Ramos (cell line): Measurements from ENCODE around the gene ACSS1.

Experiments used
- in situ Hi-C: fragments of 300-500 bp; cut with MboI; formaldehyde crosslinking; loops from one replicate; pipeline ENCODE4 v1.14.3; 2022; ENCODE audit warnings: low sequenced_read_pairs; ENCODE audit not compliant: unreplicated experiment

ACSS1 gene

GRCh38 chr20:25048519-25048952, 9.4 kb downstream of the ACSS1 start:
- in situ Hi-C loops = no loop called here

GRCh38 chr20:25047766-25048165, 10.2 kb downstream of the ACSS1 start:
- in situ Hi-C loops = no loop called here

- in situ Hi-C loops = no loop called here
These were observed 10.9 kb downstream of the ACSS1 start for GRCh38 chr20:25046736-25047666.

GRCh38 chr20:25046181-25046641, 11.7 kb downstream of the ACSS1 start:
- in situ Hi-C loops = no loop called here

GRCh38 chr20:25045343-25045712, 12.6 kb downstream of the ACSS1 start:
- in situ Hi-C loops = no loop called here

GRCh38 chr20:25044660-25045342, 13.1 kb downstream of the ACSS1 start:
- in situ Hi-C loops = no loop called here

- in situ Hi-C loops = no loop called here
These were observed 13.7 kb downstream of the ACSS1 start for GRCh38 chr20:25044261-25044560.

- in situ Hi-C loops = no loop called here
These were observed 14.3 kb downstream of the ACSS1 start for GRCh38 chr20:25043499-25044260.

- in situ Hi-C loops = no loop called here
These were observed 15.1 kb downstream of the ACSS1 start for GRCh38 chr20:25042531-25043498.

- in situ Hi-C loops = no loop called here
These were observed 16.0 kb downstream of the ACSS1 start for GRCh38 chr20:25041813-25042530.

- in situ Hi-C loops = no loop called here
These were observed 17.5 kb downstream of the ACSS1 start for GRCh38 chr20:25040438-25040831.

GRCh38 chr20:25039697-25040437, 18.1 kb downstream of the ACSS1 start:
- in situ Hi-C loops = no loop called here

GRCh38 chr20:25038591-25039015, 19.3 kb downstream of the ACSS1 start:
- in situ Hi-C loops = no loop called here

GRCh38 chr20:25038103-25038410, 19.9 kb downstream of the ACSS1 start:
- in situ Hi-C loops = no loop called here

- in situ Hi-C loops = no loop called here
These were observed 20.4 kb downstream of the ACSS1 start for GRCh38 chr20:25037288-25038102.

- in situ Hi-C loops = no loop called here
These were observed 21.5 kb downstream of the ACSS1 start for GRCh38 chr20:25036331-25036936.

- in situ Hi-C loops = no loop called here
These were observed 22.0 kb downstream of the ACSS1 start for GRCh38 chr20:25035921-25036320.
